CD14-positive monocyte (primary cell): ENCODE measurements around the gene LIFR. TPM values are rescaled to one million over a fixed set of nuclear protein-coding genes. Genes with fewer than 3 reads are reported as not detected.

Experiments used
- DNase-seq, 3 donors: peaks; one replicate each; pipeline ENCODE4 v3.0.0-alpha.2; 2011 to 2022
- H2AFZ ChIP-seq: 2 replicates; pipeline ENCODE4 v1.6.0; 2012; ENCODE audit warnings: mild to moderate bottlenecking, low read depth, low read length, inconsistent platforms; ENCODE audit not compliant: insufficient read depth, poor library complexity, severe bottlenecking
- H3K27ac ChIP-seq, 2 donors: 1 replicate in 1 of 2; 2 replicates in 1 of 2; pipeline ENCODE4 v1.5.1; 2012 to 2013; ENCODE audit warnings: low read length in 2 of 2, control low read depth in 1 of 2, inconsistent platforms in 1 of 2, low read depth in 1 of 2, mild to moderate bottlenecking in 1 of 2
- H3K27me3 ChIP-seq, 2 donors: one replicate each; pipeline versions ENCODE4 v1.6.0 to v1.6.1; 2011 to 2013; ENCODE audit warnings: low read length in 2 of 2; ENCODE audit not compliant: control insufficient read depth in 2 of 2, insufficient read depth in 2 of 2
- H3K36me3 ChIP-seq, 2 donors: replicated peaks in 1 of 2; 1 replicate in 1 of 2; 2 replicates in 1 of 2; pipeline versions ENCODE4 v1.5.1 to v1.6.1; 2012 to 2013; ENCODE audit warnings: low read length in 2 of 2, control low read depth in 1 of 2, inconsistent platforms in 1 of 2, mild to moderate bottlenecking in 1 of 2; ENCODE audit not compliant: insufficient read depth in 2 of 2, control insufficient read depth in 1 of 2
- H3K4me1 ChIP-seq, 2 donors: 1 replicate in 1 of 2; 2 replicates in 1 of 2; pipeline versions ENCODE4 v1.5.1 to v1.6.1; 2012 to 2013; ENCODE audit warnings: low read length in 2 of 2, control low read depth in 1 of 2, inconsistent platforms in 1 of 2, mild to moderate bottlenecking in 1 of 2, moderate library complexity in 1 of 2; ENCODE audit not compliant: insufficient read depth in 2 of 2, control insufficient read depth in 1 of 2
- H3K4me2 ChIP-seq: replicated peaks from 2 replicates; pipeline ENCODE3; 2012; ENCODE audit warnings: low read length, moderate library complexity, mild to moderate bottlenecking; ENCODE audit not compliant: poor library complexity, severe bottlenecking; ENCODE audit errors: extremely low read depth
- H3K4me3 ChIP-seq, 3 experiments: fragments of 200-600 bp in 1 of 3; sonication (generic) in 1 of 3; replicated peaks in 1 of 3; 1 replicate in 2 of 3; 2 replicates in 1 of 3; pipeline ENCODE4 v1.5.1; 2011 to 2013; ENCODE audit warnings: low read length in 3 of 3, mild to moderate bottlenecking in 3 of 3, control low read depth in 2 of 3, low read depth in 2 of 3, inconsistent platforms in 1 of 3, moderate library complexity in 1 of 3
- H3K79me2 ChIP-seq: 2 replicates; pipeline ENCODE4 v1.6.0; 2012; ENCODE audit warnings: mild to moderate bottlenecking, control low read depth, inconsistent platforms, low read length, moderate library complexity; ENCODE audit not compliant: insufficient read depth
- H3K9ac ChIP-seq: 2 replicates; pipeline ENCODE4 v1.6.0; 2017; ENCODE audit warnings: low read length, mild to moderate bottlenecking; ENCODE audit not compliant: insufficient read depth, poor library complexity, severe bottlenecking
- H3K9me3 ChIP-seq, 2 donors: replicated peaks in 1 of 2; 1 replicate in 1 of 2; 2 replicates in 1 of 2; pipeline versions ENCODE4 v1.5.1 to v1.6.1; 2012 to 2013; ENCODE audit warnings: low read length in 2 of 2, control low read depth in 1 of 2; ENCODE audit not compliant: control insufficient read depth in 1 of 2, insufficient read depth in 1 of 2
- H4K20me1 ChIP-seq: 2 replicates; pipeline ENCODE4 v1.6.0; 2012; ENCODE audit warnings: mild to moderate bottlenecking, low read length, control low read depth, moderate library complexity; ENCODE audit not compliant: insufficient read depth
- H3K27ac Mint-ChIP-seq, 7 donors: one replicate each; pipeline ENCODE4 v1.8.0; 2020; ENCODE audit warnings: mild to moderate bottlenecking in 7 of 7, mixed read lengths in 7 of 7, moderate library complexity in 6 of 7, inconsistent platforms in 2 of 7
- H3K27me3 Mint-ChIP-seq, 3 donors: one replicate each; pipeline ENCODE4 v1.8.0; 2021 to 2022; ENCODE audit warnings: low read depth in 3 of 3, mild to moderate bottlenecking in 3 of 3, mixed read lengths in 3 of 3, moderate library complexity in 3 of 3, inconsistent platforms in 1 of 3
- H3K36me3 Mint-ChIP-seq, 2 donors: one replicate each; pipeline ENCODE4 v1.8.0; 2020; ENCODE audit warnings: mixed read lengths in 2 of 2, inconsistent platforms in 1 of 2, mild to moderate bottlenecking in 1 of 2
- H3K4me1 Mint-ChIP-seq: one replicate; pipeline ENCODE4 v1.8.0; 2020; ENCODE audit warnings: mild to moderate bottlenecking, mixed read lengths
- H3K4me3 Mint-ChIP-seq, 2 donors: one replicate each; pipeline ENCODE4 v1.8.0; 2020; ENCODE audit warnings: mild to moderate bottlenecking in 2 of 2, mixed read lengths in 2 of 2, moderate library complexity in 1 of 2
- H3K9me3 Mint-ChIP-seq, 7 donors: one replicate each; pipeline ENCODE4 v1.8.0; 2020 to 2022; ENCODE audit warnings: mixed read lengths in 7 of 7, mild to moderate bottlenecking in 6 of 7, moderate library complexity in 6 of 7, inconsistent platforms in 2 of 7
- CTCF ChIP-seq: fragments of 200-600 bp; IDR thresholded peaks from one replicate; pipeline ENCODE4 v1.8.0; 2022; ENCODE audit warnings: antibody characterized with exemption, mild to moderate bottlenecking
- whole genome bisulfite sequencing: methylation state at CpG from one replicate; pipeline ENCODE4 v1.1.5; 2013; ENCODE audit warnings: missing lambda C conversion rate; ENCODE audit not compliant: insufficient coverage; 5-methylcytosine and 5-hydroxymethylcytosine counted together
- intact Hi-C, 2 donors: fragments of 100-400 bp; cut with micrococcal nuclease; formaldehyde crosslinking; loops; one replicate each; pipeline versions ENCODE4 v1.15.0 to v1.15.1; 2023
- polyA plus RNA-seq, 3 donors: library from polyadenylated mRNA; depleted of rRNA in 1 of 3; unstranded in 2 of 3; stranded (reverse) in 1 of 3; fragments of 300-500 nt in 2 of 3; fragments of >200 nt in 1 of 3; fragmentation: Illumina TruSeq in 2 of 3; gene quantifications; 1 replicate in 2 of 3; 2 replicates in 1 of 3; pipeline ENCODE4 v1.2.3, GENCODE V29; 2012 to 2021

The LIFR gene
- polyA plus RNA-seq, 3 donors: not detected

- Mint-ChIP-seq H3K9me3 (peaks cover 2 to 18% (median 13%) of the 10 kb centered on the region in 7 donors), H3K36me3 (no peaks in the 10 kb centered on the region), H3K27ac (no peak overlapping the region), H3K27me3 (peaks cover 6 to 37% (median 22%) of the 10 kb centered on the region in 3 donors), H3K4me3 (no peak overlapping the region), H3K4me1 (peaks cover 5% of the 10 kb centered on the region)
- H3K4me2 ChIP-seq: no peak overlapping the region
- H3K27me3 ChIP-seq: peaks cover 14 to 15% of the 10 kb centered on the region in 2 donors
- H3K79me2 ChIP-seq: no peaks in the 10 kb centered on the region
- H3K9me3 ChIP-seq: peaks cover 3 to 7% of the 10 kb centered on the region in 2 donors
- no peaks in the 10 kb centered on the region for H4K20me1 ChIP-seq
- no peak overlapping the region for H3K4me3 ChIP-seq
- WGBS: 60% methylated on average over 1 of the region's 3 CpGs
- no peaks in the 10 kb centered on the region for H3K4me1 ChIP-seq
- intact Hi-C loops: no loop called here
- H3K27ac ChIP-seq: no peak overlapping the region
- H3K9ac ChIP-seq: no peak overlapping the region
- DNase-seq: no peak
- no peak for TF ChIP-seq CTCF
- H2AFZ ChIP-seq: no peak overlapping the region
- no peaks in the 10 kb centered on the region for H3K36me3 ChIP-seq
These were observed 32.4 kb downstream of the LIFR start for GRCh38 chr5:38524022-38524421.

- Histone ChIP-seq H3K36me3 (no peaks in the 10 kb centered on the region), H4K20me1 (no peaks in the 10 kb centered on the region), H3K79me2 (no peaks in the 10 kb centered on the region), H3K9ac (no peak overlapping the region), H3K4me2 (no peak overlapping the region), H3K27me3 (peaks cover 2 to 11% of the 10 kb centered on the region in 2 donors), H3K9me3 (no peaks in the 10 kb centered on the region), H2AFZ (no peak overlapping the region), H3K27ac (no peak overlapping the region), H3K4me3 (no peak overlapping the region), H3K4me1 (no peaks in the 10 kb centered on the region)
- Mint-ChIP-seq H3K4me1 (no peaks in the 10 kb centered on the region), H3K36me3 (no peaks in the 10 kb centered on the region), H3K4me3 (peak overlapping the region in 1 of 2 donors; percentile 0), H3K27me3 (peaks cover 7 to 29% (median 27%) of the 10 kb centered on the region in 3 donors), H3K27ac (no peak overlapping the region), H3K9me3 (peaks cover 0 to 10% (median 2%) of the 10 kb centered on the region in 7 donors)
- no peak for TF ChIP-seq CTCF
- no peak for DNase-seq
- intact Hi-C loops: no loop called here
- no CpG with 5 or more reads among the region's 3 CpGs for WGBS
These were observed 37.0 kb downstream of the LIFR start for GRCh38 chr5:38519476-38519875.
